ENCODE results near the gene PRMT7. TPM values are rescaled to one million over a fixed set of nuclear protein-coding genes. Genes with fewer than 3 reads are reported as not detected.

The PRMT7 gene
- total RNA-seq, 3 donors from 2014 or later: 38.4 to 53.4 (median 41.0) TPM

- Histone ChIP-seq H3K27ac (no peak overlapping the region), H3K27me3 (no peaks in the 10 kb centered on the region), H3K9me3 (no peaks in the 10 kb centered on the region), H3K36me3 (peaks cover 7% of the 10 kb centered on the region), H3K4me3 (no peak overlapping the region), H3K4me1 (no peaks in the 10 kb centered on the region)
- TF ChIP-seq POLR2A (IDR thresholded peaks at IDR 0.05) (no peak), CTCF (IDR thresholded peaks at IDR 0.05) (no peak), POLR2AphosphoS5 (IDR thresholded peaks at IDR 0.05) (no peak)
- intact Hi-C loops (cut with DNase I; ENCODE audit: low total_unique reads): no loop called here
- DNase-seq (ENCODE audit: low spot score in 2 of 2): no peak
Measured at GRCh38 chr16:68347605-68348004, 36.8 kb downstream of the PRMT7 start.

GRCh38 chr16:68348639-68349445 is 38.0 kb downstream of the PRMT7 start:
- intact Hi-C loops (cut with DNase I; ENCODE audit: low total_unique reads): no loop called here
- Histone ChIP-seq H3K27me3 (no peaks in the 10 kb centered on the region), H3K4me3 (no peak overlapping the region), H3K9me3 (no peaks in the 10 kb centered on the region), H3K36me3 (peaks cover 7% of the 10 kb centered on the region), H3K27ac (no peak overlapping the region), H3K4me1 (no peaks in the 10 kb centered on the region)
- TF ChIP-seq POLR2AphosphoS5 (IDR thresholded peaks at IDR 0.05): no peak
- no peak for DNase-seq (ENCODE audit: low spot score in 2 of 2)

GRCh38 chr16:68349838-68350410 is 39.1 kb downstream of the PRMT7 start:
- TF ChIP-seq POLR2AphosphoS5 (IDR thresholded peaks at IDR 0.05) (no peak), POLR2A (IDR thresholded peaks at IDR 0.05) (no peak), CTCF (IDR thresholded peaks at IDR 0.05) (no peak)
- DNase-seq (ENCODE audit: low spot score in 2 of 2): no peak
- no peak overlapping the region for H3K27ac ChIP-seq

GRCh38 chr16:68350813-68351350 is 40.1 kb downstream of the PRMT7 start:
- peaks cover 7% of the 10 kb centered on the region for H3K36me3 ChIP-seq
- no peak for DNase-seq (ENCODE audit: low spot score in 2 of 2)
- H3K27me3 ChIP-seq: no peaks in the 10 kb centered on the region
- intact Hi-C loops (cut with DNase I; ENCODE audit: low total_unique reads): no loop called here
- no peak for TF ChIP-seq POLR2AphosphoS5 (IDR thresholded peaks at IDR 0.05)
- H3K9me3 ChIP-seq: no peaks in the 10 kb centered on the region
- no peak overlapping the region for H3K27ac ChIP-seq
- H3K4me3 ChIP-seq: no peak overlapping the region
- H3K4me1 ChIP-seq: no peaks in the 10 kb centered on the region

More at GRCh38 chr16:68349838-68350410, 39.1 kb downstream of the PRMT7 start:
- no peaks in the 10 kb centered on the region for H3K27me3 ChIP-seq
- peaks cover 7% of the 10 kb centered on the region for H3K36me3 ChIP-seq
- no peaks in the 10 kb centered on the region for H3K4me1 ChIP-seq
- H3K9me3 ChIP-seq: no peaks in the 10 kb centered on the region
- intact Hi-C loops (cut with DNase I; ENCODE audit: low total_unique reads): no loop called here
- H3K4me3 ChIP-seq: no peak overlapping the region

- H3K27me3 ChIP-seq: no peaks in the 10 kb centered on the region
- no peak for DNase-seq (ENCODE audit: low spot score in 2 of 2)
- TF ChIP-seq POLR2A (IDR thresholded peaks at IDR 0.05): no peak
- no peak for TF ChIP-seq CTCF (IDR thresholded peaks at IDR 0.05)
- TF ChIP-seq POLR2AphosphoS5 (IDR thresholded peaks at IDR 0.05): no peak
- no peak overlapping the region for H3K4me3 ChIP-seq
- no peaks in the 10 kb centered on the region for H3K9me3 ChIP-seq
- H3K27ac ChIP-seq: no peak overlapping the region
- intact Hi-C loops (cut with DNase I; ENCODE audit: low total_unique reads): no loop called here
- H3K4me1 ChIP-seq: no peaks in the 10 kb centered on the region
- H3K36me3 ChIP-seq: peaks cover 7% of the 10 kb centered on the region
Measured at GRCh38 chr16:68351463-68351862, 40.6 kb downstream of the PRMT7 start.

- peaks cover 7% of the 10 kb centered on the region for H3K36me3 ChIP-seq
- peak overlapping the region in 1 of 2 donors; percentile 12 for H3K27ac ChIP-seq
- no peaks in the 10 kb centered on the region for H3K27me3 ChIP-seq
- peak in 1 of 2 donors; percentile 37 for DNase-seq (ENCODE audit: low spot score in 2 of 2)
- H3K4me3 ChIP-seq: no peak overlapping the region
- intact Hi-C loops (cut with DNase I; ENCODE audit: low total_unique reads): no loop called here
- TF ChIP-seq POLR2A (IDR thresholded peaks at IDR 0.05) (no peak), CTCF (IDR thresholded peaks at IDR 0.05) (no peak)
- no peaks in the 10 kb centered on the region for H3K9me3 ChIP-seq
- H3K4me1 ChIP-seq: no peaks in the 10 kb centered on the region
Measured at GRCh38 chr16:68351991-68352431, 41.2 kb downstream of the PRMT7 start.
